ENCODE results near the gene PSMA7. TPM values are rescaled to one million over a fixed set of nuclear protein-coding genes. Genes with fewer than 3 reads are reported as not detected.
"Not testable (repeated sequence)": the region's sequence is repeated elsewhere in the genome, so short reads cannot be mapped to it uniquely, and the experiment has no call there.

Gene PSMA7
- total RNA-seq, 2 experiments from 2014 or later = 287 to 288 TPM

DNA sequence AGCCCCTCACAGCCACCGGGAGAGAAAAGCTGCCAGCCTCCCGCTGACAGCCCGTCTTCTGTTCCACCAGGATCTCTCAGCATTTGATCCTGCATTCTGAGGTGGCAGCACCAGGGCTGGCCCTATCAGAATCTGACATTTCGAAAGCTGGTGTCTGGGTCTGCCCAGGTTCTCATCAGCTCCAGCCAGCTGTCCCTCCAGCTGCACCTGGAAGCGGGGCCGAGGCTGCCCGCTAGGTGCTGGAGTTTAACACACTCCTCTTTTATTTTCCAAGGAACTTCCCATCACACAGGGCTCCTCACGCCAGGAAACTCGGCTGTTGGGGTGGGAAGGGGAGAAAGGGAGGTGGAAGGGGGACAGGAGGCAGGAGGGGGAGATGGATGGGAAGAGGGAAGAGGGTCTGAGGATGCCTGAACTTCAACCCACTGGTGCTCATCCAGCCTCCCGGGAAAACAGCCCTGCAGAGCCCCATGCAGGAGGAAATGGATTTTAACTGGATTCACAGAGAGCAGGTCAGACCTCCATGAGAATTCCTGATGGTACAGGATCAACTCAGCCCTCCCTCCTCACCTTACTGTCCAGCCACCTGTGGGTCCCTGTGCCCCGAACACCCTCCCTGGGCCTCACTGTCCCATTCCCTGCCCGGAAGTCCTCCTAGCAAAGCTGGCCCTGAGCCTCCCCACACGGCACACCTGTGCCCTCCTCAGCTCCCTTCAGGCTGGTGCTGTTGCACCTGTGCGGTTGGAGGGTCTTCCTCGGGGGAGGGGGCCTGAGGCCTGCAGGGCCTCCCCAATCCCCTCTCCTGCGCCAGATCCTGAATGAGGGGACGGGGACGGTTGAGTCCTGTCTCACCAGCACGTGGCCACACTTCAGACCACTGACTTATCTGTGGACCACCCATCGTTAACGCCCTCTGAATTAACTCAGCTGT is 24.8 kb downstream of the PSMA7 start:
- H3K4me3 Mint-ChIP-seq = no peak overlapping the region
- intact Hi-C loops (cut with micrococcal nuclease) = no loop called here
- H3K36me3 Mint-ChIP-seq (ENCODE audit: low read depth) = peaks cover 1% of the 10 kb centered on the region
- DNase-seq = no peak
- peaks cover 16% of the 10 kb centered on the region for H3K9me3 Mint-ChIP-seq
- peaks cover 37% of the 10 kb centered on the region for H3K4me1 Mint-ChIP-seq (ENCODE audit: low read depth)
- CTCF ChIA-PET = no interaction called here
- H3K27ac Mint-ChIP-seq = no peak overlapping the region
- no peaks in the 10 kb centered on the region for H3K27me3 Mint-ChIP-seq (ENCODE audit: low read depth)

DNA sequence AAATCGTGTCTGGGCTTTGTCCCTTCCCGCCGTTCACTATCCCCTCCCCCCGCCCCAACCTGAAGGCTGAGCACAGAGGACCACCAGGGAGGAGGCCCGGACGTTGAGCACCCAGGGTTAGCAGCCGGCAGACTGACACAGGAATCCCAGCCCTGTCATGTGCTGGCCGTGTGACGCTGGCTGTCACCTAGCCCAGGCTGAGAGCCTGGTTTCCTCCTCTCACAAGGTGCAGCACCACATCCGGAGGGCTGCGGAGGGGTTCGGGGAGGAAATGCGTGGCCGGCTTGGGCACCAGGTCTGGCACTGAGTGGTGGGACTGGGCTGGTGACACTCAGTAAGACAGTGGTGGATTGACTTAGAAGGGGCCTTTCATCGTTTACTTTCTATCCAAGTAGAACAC is 25.5 kb downstream of the PSMA7 start:
- H3K9me3 Mint-ChIP-seq = peaks cover 21% of the 10 kb centered on the region
- no peak overlapping the region for H3K4me3 Mint-ChIP-seq
- peak; percentile 85 for DNase-seq
- H3K27me3 Mint-ChIP-seq (ENCODE audit: low read depth) = no peaks in the 10 kb centered on the region
- CTCF ChIA-PET = no interaction called here
- peaks cover 5% of the 10 kb centered on the region for H3K36me3 Mint-ChIP-seq (ENCODE audit: low read depth)
- peaks cover 34% of the 10 kb centered on the region for H3K4me1 Mint-ChIP-seq (ENCODE audit: low read depth)
- intact Hi-C loops (cut with micrococcal nuclease) = no loop called here
- H3K27ac Mint-ChIP-seq = no peak overlapping the region

DNA sequence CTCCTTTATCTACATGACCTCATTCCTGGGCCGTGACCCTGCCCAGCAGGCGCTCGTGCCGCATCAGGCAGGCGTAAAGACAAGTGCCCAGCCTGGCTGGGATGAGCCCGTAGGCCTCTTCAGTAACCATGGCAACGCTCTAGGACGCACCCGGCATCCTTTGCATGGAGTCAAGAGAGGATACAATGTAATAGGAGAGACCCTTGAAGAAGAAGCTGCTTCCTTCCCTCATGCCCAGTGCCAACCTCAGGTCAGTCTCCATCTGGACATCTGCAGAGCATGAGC is 25.9 kb downstream of the PSMA7 start:
- intact Hi-C loops (cut with micrococcal nuclease) = no loop called here
- DNase-seq = no peak
- H3K27ac Mint-ChIP-seq = no peak overlapping the region
- no peaks in the 10 kb centered on the region for H3K27me3 Mint-ChIP-seq (ENCODE audit: low read depth)
- no peak overlapping the region for H3K4me3 Mint-ChIP-seq
- CTCF ChIA-PET = no interaction called here
- H3K36me3 Mint-ChIP-seq (ENCODE audit: low read depth) = peaks cover 7% of the 10 kb centered on the region
- peaks cover 24% of the 10 kb centered on the region for H3K9me3 Mint-ChIP-seq
- peaks cover 34% of the 10 kb centered on the region for H3K4me1 Mint-ChIP-seq (ENCODE audit: low read depth)

DNA sequence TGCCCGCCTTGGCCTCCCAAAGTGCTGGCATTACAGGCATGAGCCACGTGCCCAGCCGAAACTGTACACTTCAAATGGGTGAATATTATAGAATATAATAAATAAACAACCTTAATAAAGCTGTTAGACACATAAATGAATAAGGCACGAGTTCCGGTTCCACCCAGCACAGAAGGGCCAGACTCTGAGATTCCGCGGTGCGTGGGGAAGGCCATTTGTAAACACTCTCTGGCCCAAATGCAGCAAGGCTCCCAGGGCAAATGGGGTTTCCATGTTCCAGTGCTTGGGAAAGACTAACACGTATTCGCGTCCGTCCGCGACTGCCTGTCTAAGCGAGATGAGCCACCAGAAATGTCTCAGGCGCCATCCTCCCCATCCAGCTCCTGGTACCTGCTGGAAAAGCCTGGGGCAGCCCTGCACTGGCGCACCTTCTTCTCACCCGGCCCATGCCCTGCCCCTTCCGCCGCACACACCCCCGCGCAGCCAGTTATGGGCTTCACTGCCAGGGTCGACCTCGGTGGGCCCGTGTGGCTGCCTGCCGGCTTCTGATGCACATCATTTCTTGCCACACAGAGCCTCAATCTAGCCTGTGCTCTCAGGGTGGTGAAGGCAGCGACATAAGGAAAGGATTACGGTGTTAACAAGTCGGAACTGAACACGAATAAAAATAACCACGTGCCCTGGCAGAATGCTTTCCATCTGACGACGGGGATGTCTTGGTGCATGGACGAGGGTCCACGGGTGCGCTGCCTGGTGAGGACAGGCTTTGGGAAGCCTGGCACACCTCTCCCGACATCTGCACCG is 26.4 kb downstream of the PSMA7 start:
- CTCF ChIA-PET = interaction anchor here (0.7 kb wide), 1 partner anchor 890 kb away, joined by 6 read pairs; no protein-coding TSS in a partner anchor
- H3K4me3 Mint-ChIP-seq = no peak overlapping the region
- intact Hi-C loops (cut with micrococcal nuclease) = no loop called here
- peaks cover 34% of the 10 kb centered on the region for H3K4me1 Mint-ChIP-seq (ENCODE audit: low read depth)
- H3K27ac Mint-ChIP-seq = no peak overlapping the region
- peaks cover 26% of the 10 kb centered on the region for H3K9me3 Mint-ChIP-seq
- H3K27me3 Mint-ChIP-seq (ENCODE audit: low read depth) = no peaks in the 10 kb centered on the region
- DNase-seq = no peak
- peaks cover 7% of the 10 kb centered on the region for H3K36me3 Mint-ChIP-seq (ENCODE audit: low read depth)

DNA sequence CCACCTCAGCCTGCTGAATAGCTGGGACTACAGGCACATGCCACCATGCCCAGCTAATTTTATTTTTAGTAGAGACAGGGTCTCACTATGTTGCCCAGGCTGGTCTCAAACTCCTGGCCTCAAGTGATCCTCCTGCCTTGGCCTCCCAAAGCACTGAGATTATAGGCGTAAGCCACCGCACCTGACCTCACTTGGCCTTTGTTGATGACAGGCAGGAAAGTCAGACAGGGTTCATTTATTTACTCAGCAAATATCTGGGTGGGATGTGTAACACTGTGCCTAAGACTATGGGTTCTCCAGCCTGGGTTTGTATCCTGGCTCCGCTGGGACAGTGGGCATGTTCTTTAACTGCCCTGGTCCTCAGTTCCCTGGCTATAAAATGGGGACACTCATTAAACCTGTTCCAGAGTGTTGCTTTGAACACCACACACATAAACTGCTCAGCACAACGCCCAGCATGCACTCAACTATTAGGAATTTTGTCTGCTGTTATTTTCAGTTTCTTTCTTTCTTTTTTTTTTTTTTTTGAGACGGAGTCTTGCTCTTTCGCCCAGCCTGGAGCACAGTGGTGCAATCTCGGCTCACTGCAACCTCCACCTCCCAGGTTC is 27.3 kb downstream of the PSMA7 start:
- H3K27ac Mint-ChIP-seq; H3K27me3 Mint-ChIP-seq (ENCODE audit: low read depth); intact Hi-C loops (cut with micrococcal nuclease); H3K36me3 Mint-ChIP-seq (ENCODE audit: low read depth); DNase-seq; H3K4me3 Mint-ChIP-seq: not testable (repeated sequence)
- H3K9me3 Mint-ChIP-seq = peaks cover 31% of the 10 kb centered on the region
- CTCF ChIA-PET = interaction anchor here (0.7 kb wide), 1 partner anchor 889 kb away, joined by 6 read pairs; no protein-coding TSS in a partner anchor
- H3K4me1 Mint-ChIP-seq (ENCODE audit: low read depth) = peaks cover 30% of the 10 kb centered on the region

DNA sequence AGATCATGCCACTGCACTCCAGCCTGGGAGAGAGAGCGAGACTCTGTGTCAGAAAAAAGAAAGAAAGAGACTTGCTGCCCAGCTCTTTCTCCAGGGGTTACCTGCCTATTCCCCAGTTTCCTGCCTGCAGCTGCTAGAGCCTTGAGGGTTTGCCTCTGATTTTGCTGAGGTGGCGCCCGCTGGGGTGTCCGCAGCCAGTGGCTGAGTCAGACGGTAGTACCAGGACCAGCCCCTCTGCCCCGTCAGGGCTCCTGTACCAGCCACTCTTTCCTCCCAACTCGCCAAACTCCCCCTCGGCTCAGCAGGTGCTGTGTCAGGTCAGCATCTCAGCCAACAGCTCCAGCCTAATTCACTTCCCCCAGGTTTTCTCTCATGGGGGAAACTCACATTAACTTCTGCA is 28.3 kb downstream of the PSMA7 start:
- DNase-seq = no peak
- no peak overlapping the region for H3K27ac Mint-ChIP-seq
- intact Hi-C loops (cut with micrococcal nuclease) = no loop called here
- H3K27me3 Mint-ChIP-seq (ENCODE audit: low read depth) = no peaks in the 10 kb centered on the region
- CTCF ChIA-PET = no interaction called here
- H3K4me1 Mint-ChIP-seq (ENCODE audit: low read depth) = peaks cover 24% of the 10 kb centered on the region
- H3K36me3 Mint-ChIP-seq (ENCODE audit: low read depth) = peaks cover 10% of the 10 kb centered on the region
- no peak overlapping the region for H3K4me3 Mint-ChIP-seq
- peaks cover 37% of the 10 kb centered on the region for H3K9me3 Mint-ChIP-seq

DNA sequence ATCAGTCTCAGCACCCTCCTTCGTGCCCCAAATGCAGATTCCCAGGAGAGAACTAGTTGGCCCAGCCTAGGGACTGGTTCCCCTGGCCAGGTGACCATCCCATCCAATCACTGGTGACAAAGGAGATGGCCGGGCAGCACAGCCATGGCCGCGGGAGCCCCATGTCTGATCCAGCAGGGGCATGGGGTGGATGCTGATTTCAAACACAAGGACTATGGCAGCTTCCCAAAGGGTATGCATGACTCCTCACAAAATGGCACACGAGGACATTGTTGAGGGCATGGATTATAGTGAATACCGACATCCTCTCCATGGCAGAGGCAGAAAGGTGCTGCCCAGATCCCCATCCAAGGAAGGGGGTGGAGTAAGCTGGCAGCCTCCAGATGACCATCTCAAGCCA is 30.8 kb downstream of the PSMA7 start:
- no peak for DNase-seq
- peaks cover 17% of the 10 kb centered on the region for H3K36me3 Mint-ChIP-seq (ENCODE audit: low read depth)
- CTCF ChIA-PET = no interaction called here
- H3K27ac Mint-ChIP-seq = no peak overlapping the region
- H3K4me3 Mint-ChIP-seq = no peak overlapping the region
- peaks cover 56% of the 10 kb centered on the region for H3K9me3 Mint-ChIP-seq
- intact Hi-C loops (cut with micrococcal nuclease) = no loop called here
- H3K4me1 Mint-ChIP-seq (ENCODE audit: low read depth) = peaks cover 6% of the 10 kb centered on the region
- no peaks in the 10 kb centered on the region for H3K27me3 Mint-ChIP-seq (ENCODE audit: low read depth)

GRCh38 chr20:62111148-62111547 is 32.0 kb downstream of the PSMA7 start:
- Mint-ChIP-seq H3K36me3 (ENCODE audit: low read depth) (peaks cover 20% of the 10 kb centered on the region), H3K9me3 (peaks cover 57% of the 10 kb centered on the region), H3K27ac (no peak overlapping the region), H3K4me3 (no peak overlapping the region), H3K4me1 (ENCODE audit: low read depth) (no peaks in the 10 kb centered on the region), H3K27me3 (ENCODE audit: low read depth) (no peaks in the 10 kb centered on the region)
- DNase-seq = no peak
- CTCF ChIA-PET = no interaction called here
- intact Hi-C loops (cut with micrococcal nuclease) = no loop called here

DNA sequence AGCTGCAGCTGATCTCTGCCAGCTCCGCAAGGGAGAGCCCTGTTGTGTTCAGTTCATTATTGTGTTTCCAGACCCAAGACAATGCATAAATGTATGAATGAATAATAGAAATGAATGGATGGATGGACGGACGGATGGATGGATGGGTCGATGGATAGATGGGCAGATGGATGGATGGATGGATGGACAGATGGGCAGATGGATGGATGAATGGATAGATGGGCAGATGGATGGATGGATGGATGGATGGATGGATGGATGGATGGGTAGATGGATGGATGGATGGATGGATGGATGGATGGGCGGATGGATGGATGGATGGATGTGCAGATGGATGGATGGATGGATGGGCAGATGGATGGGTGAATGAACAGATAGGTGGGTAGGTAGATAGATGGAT is 37.6 kb downstream of the PSMA7 start:
- Mint-ChIP-seq H3K4me1 (ENCODE audit: low read depth) (no peaks in the 10 kb centered on the region), H3K27me3 (ENCODE audit: low read depth) (peaks cover 3% of the 10 kb centered on the region), H3K27ac (no peak overlapping the region), H3K36me3 (ENCODE audit: low read depth) (peaks cover 26% of the 10 kb centered on the region), H3K4me3 (no peak overlapping the region), H3K9me3 (peaks cover 66% of the 10 kb centered on the region)
- CTCF ChIA-PET = no interaction called here
- no peak for DNase-seq
- intact Hi-C loops (cut with micrococcal nuclease) = no loop called here

DNA sequence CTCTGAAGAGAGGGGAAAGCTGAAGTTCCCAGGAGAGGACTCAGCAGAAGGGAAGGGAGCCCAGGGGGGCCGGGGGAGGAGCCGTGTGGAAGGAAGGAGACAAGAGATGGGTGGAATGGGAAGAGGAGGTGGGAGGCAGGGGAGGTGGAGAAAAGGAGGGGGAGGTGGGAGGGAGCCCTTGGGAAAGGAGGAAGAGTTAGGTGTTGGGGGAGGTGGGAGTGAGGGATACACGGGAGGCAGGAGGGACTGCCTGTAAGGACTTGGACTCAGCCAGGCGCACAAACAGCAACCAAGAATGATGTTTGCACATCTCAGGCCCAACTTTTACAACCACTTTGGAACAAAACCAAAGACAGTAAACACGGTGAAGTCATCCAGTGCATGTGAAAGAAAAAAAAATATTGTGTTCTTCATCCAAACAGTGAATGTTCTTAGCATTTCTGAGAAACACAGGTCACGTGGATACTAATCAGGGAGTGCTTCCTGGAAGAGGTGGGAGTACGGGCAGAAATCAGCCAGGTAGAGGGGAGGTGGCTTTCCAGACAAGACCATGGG is 38.3 kb downstream of the PSMA7 start:
- Mint-ChIP-seq H3K36me3 (ENCODE audit: low read depth) (peaks cover 25% of the 10 kb centered on the region), H3K27me3 (ENCODE audit: low read depth) (peaks cover 3% of the 10 kb centered on the region), H3K4me3 (no peak overlapping the region), H3K27ac (no peak overlapping the region), H3K4me1 (ENCODE audit: low read depth) (no peaks in the 10 kb centered on the region), H3K9me3 (peaks cover 68% of the 10 kb centered on the region)
- no peak for DNase-seq
- CTCF ChIA-PET = no interaction called here
- intact Hi-C loops (cut with micrococcal nuclease) = no loop called here

DNA sequence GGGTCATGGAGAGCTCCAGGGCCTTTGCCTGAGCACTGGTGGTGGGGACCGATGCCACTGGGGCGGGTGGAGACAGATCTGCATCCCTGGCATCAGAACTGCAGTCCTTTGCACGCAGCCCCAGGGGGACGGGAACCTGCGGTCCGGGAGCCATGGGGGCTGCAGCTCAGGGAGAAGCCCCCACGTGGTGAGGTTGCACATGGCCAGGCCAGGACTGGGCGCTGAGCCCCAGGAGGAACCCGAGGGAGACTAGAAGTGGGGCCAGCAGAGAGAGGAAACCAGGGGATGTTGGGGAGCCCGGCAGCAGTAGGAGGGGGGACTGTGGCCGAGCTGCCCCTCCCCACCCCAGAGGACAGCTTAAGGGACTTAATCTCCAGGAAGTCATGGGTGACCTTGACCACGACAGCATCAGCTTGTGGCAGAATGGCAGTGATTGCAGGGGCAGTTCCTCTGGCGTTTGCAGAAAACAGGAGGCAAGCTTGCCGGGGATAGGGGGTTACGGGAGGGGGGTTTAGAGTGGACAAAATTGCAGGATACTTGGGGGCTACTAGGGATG is 38.9 kb downstream of the PSMA7 start:
- CTCF ChIA-PET = no interaction called here
- Mint-ChIP-seq H3K4me1 (ENCODE audit: low read depth) (no peaks in the 10 kb centered on the region), H3K4me3 (no peak overlapping the region), H3K36me3 (ENCODE audit: low read depth) (peaks cover 25% of the 10 kb centered on the region), H3K9me3 (peaks cover 68% of the 10 kb centered on the region), H3K27ac (no peak overlapping the region), H3K27me3 (ENCODE audit: low read depth) (peaks cover 3% of the 10 kb centered on the region)
- no peak for DNase-seq
- intact Hi-C loops (cut with micrococcal nuclease) = no loop called here

- Mint-ChIP-seq H3K9me3 (peaks cover 66% of the 10 kb centered on the region), H3K27me3 (ENCODE audit: low read depth) (peaks cover 3% of the 10 kb centered on the region), H3K27ac (no peak overlapping the region), H3K4me3 (no peak overlapping the region), H3K36me3 (ENCODE audit: low read depth) (peaks cover 23% of the 10 kb centered on the region), H3K4me1 (ENCODE audit: low read depth) (no peaks in the 10 kb centered on the region)
- intact Hi-C loops (cut with micrococcal nuclease) = no loop called here
- DNase-seq = no peak
- CTCF ChIA-PET = no interaction called here
Measured at GRCh38 chr20:62103508-62104233, 39.5 kb downstream of the PSMA7 start.

Measured in activated naive CD4-positive, alpha-beta T cell treated with anti-CD3 and anti-CD28 coated beads for 36 hours (primary cell).